Activated gamma-delta T cell (primary cell): ENCODE data around the gene ARRDC5.
"Not testable (repeated sequence)": the region's sequence is repeated elsewhere in the genome, so short reads cannot be mapped to it uniquely, and the experiment has no call there.

Source experiments
- DNase-seq: peaks from one replicate; lab custom pipeline; 2025; lab: John Stamatoyannopoulos, UW

The ARRDC5 gene

GRCh38 chr19:4868286-4868834, 34.3 kb downstream of the ARRDC5 start:
- DNase-seq: no peak

- peak; percentile 67 for DNase-seq
Measured at GRCh38 chr19:4867534-4868285, 35.0 kb downstream of the ARRDC5 start, which contains the start of gene PLIN3. Gene PLIN3 (minus strand): TSS chr19:4867667. CDS start chr19:4861394, 6,273 bp downstream.

- no peak for DNase-seq
Measured at GRCh38 chr19:4866595-4867424, 35.9 kb downstream of the ARRDC5 start.

GRCh38 chr19:4861147-4861546, 41.5 kb downstream of the ARRDC5 start:
- DNase-seq: no peak

GRCh38 chr19:4859697-4860096, 43.0 kb downstream of the ARRDC5 start:
- no peak for DNase-seq

- not testable (repeated sequence) for DNase-seq
Measured at GRCh38 chr19:4856468-4856867, 46.2 kb downstream of the ARRDC5 start.

- DNase-seq: not testable (repeated sequence)
Measured at GRCh38 chr19:4853506-4853905, 49.2 kb downstream of the ARRDC5 start.

- DNase-seq: no peak
Measured at GRCh38 chr19:4852484-4852883, 50.2 kb downstream of the ARRDC5 start.

GRCh38 chr19:4851551-4852290, 51.0 kb downstream of the ARRDC5 start:
- DNase-seq: no peak

- DNase-seq: no peak
Measured at GRCh38 chr19:4849019-4849418, 53.7 kb downstream of the ARRDC5 start.

GRCh38 chr19:4847190-4847973, 55.3 kb downstream of the ARRDC5 start:
- DNase-seq: no peak

- not testable (repeated sequence) for DNase-seq
Measured at GRCh38 chr19:4845975-4846374, 56.7 kb downstream of the ARRDC5 start.

GRCh38 chr19:4844348-4845179, 58.1 kb downstream of the ARRDC5 start:
- no peak for DNase-seq

GRCh38 chr19:4843647-4843965, 59.1 kb downstream of the ARRDC5 start:
- no peak for DNase-seq
